GM23338 (cell line): Measurements from ENCODE around the gene ZNF460. TPM values are rescaled to one million over a fixed set of nuclear protein-coding genes. Genes with fewer than 3 reads are reported as not detected.

ENCODE experiments used
- polyA plus RNA-seq: library from polyadenylated mRNA; unstranded; fragments of >200 nt; fragmentation: Nextera tagmentation; extraction: Ambion mirVana; gene quantifications from 2 replicates; pipeline ENCODE4 v1.2.1, GENCODE V29; 2016
- total RNA-seq: library from RNA; depleted of rRNA; stranded (reverse); fragments of >200 nt; shearing (Covaris generic); gene quantifications from 2 replicates; pipeline ENCODE4 v1.2.3, GENCODE V29; 2014; rRNA removed

ZNF460 gene
- total and polyA plus RNA-seq, 2 experiments from 2014 or later: 3.4 to 81.7 TPM

Other genes starting within 250 kb of the ZNF460 start
- gene USP29, start 160.5 kb upstream of the ZNF460 start, total RNA-seq: not detected in 2 replicates
- gene USP29, start 160.5 kb upstream of the ZNF460 start, polyA plus RNA-seq: not detected in 2 replicates
- not detected in 2 replicates for gene ZIM3, start 135.3 kb upstream of the ZNF460 start, total RNA-seq
- gene ZIM3, start 135.3 kb upstream of the ZNF460 start, polyA plus RNA-seq: not detected in 2 replicates
- gene DUXA, start 113.0 kb upstream of the ZNF460 start, total RNA-seq: not detected in 2 replicates
- not detected in 2 replicates for gene DUXA, start 113.0 kb upstream of the ZNF460 start, polyA plus RNA-seq
- gene ZNF264, start 89.0 kb upstream of the ZNF460 start, total RNA-seq: 15.5 and 25.9 TPM in 2 replicates
- 3.4 and 4.0 TPM in 2 replicates for gene ZNF264, start 89.0 kb upstream of the ZNF460 start, polyA plus RNA-seq
- 2.4 and 6.7 TPM in 2 replicates for gene AURKC, start 49.5 kb upstream of the ZNF460 start, total RNA-seq
- 3.2 and 4.9 TPM in 2 replicates for gene AURKC, start 49.5 kb upstream of the ZNF460 start, polyA plus RNA-seq
- gene ZNF805, start 39.9 kb upstream of the ZNF460 start, total RNA-seq: 18.5 and 19.0 TPM in 2 replicates
- 1.3 and 1.7 TPM in 2 replicates for gene ZNF805, start 39.9 kb upstream of the ZNF460 start, polyA plus RNA-seq
- gene ZNF543, start 40.0 kb downstream of the ZNF460 start, total RNA-seq: 10.3 and 12.6 TPM in 2 replicates
- gene ZNF543, start 40.0 kb downstream of the ZNF460 start, polyA plus RNA-seq: 2.4 and 3.1 TPM in 2 replicates
- gene ZNF304, start 70.8 kb downstream of the ZNF460 start, total RNA-seq: 10.1 and 12.4 TPM in 2 replicates
- 2.7 and 3.5 TPM in 2 replicates for gene ZNF304, start 70.8 kb downstream of the ZNF460 start, polyA plus RNA-seq
- gene TRAPPC2B, start 83.1 kb downstream of the ZNF460 start, total RNA-seq: 17.1 and 24.1 TPM in 2 replicates
- gene TRAPPC2B, start 83.1 kb downstream of the ZNF460 start, polyA plus RNA-seq: 55.2 and 60.5 TPM in 2 replicates
- 4.9 and 5.1 TPM in 2 replicates for gene ZNF547, start 83.1 kb downstream of the ZNF460 start, total RNA-seq
- gene ZNF547, start 83.1 kb downstream of the ZNF460 start, polyA plus RNA-seq: 0.71 and 1.1 TPM in 2 replicates
- gene ZNF548, start 109.4 kb downstream of the ZNF460 start, total RNA-seq: 7.4 and 9.8 TPM in 2 replicates
- 1.9 and 2.4 TPM in 2 replicates for gene ZNF548, start 109.4 kb downstream of the ZNF460 start, polyA plus RNA-seq
- gene ZNF17, start 130.7 kb downstream of the ZNF460 start, total RNA-seq: 10.7 and 15.0 TPM in 2 replicates
- gene ZNF17, start 130.7 kb downstream of the ZNF460 start, polyA plus RNA-seq: 1.1 and 2.6 TPM in 2 replicates
- 19.5 and 26.4 TPM in 2 replicates for gene ZNF749, start 154.8 kb downstream of the ZNF460 start, total RNA-seq
- 30.1 and 30.9 TPM in 2 replicates for gene ZNF749, start 154.8 kb downstream of the ZNF460 start, polyA plus RNA-seq
- 1.5 and 2.7 TPM in 2 replicates for gene VN1R1, start 176.7 kb downstream of the ZNF460 start, total RNA-seq
- gene VN1R1, start 176.7 kb downstream of the ZNF460 start, polyA plus RNA-seq: 0.54 and 1.2 TPM in 2 replicates
- 27.7 and 28.0 TPM in 2 replicates for gene ZNF772, start 197.1 kb downstream of the ZNF460 start, total RNA-seq
- 2.5 and 3.5 TPM in 2 replicates for gene ZNF772, start 197.1 kb downstream of the ZNF460 start, polyA plus RNA-seq
- 11.0 and 22.4 TPM in 2 replicates for gene ZNF419, start 207.3 kb downstream of the ZNF460 start, total RNA-seq
- gene ZNF419, start 207.3 kb downstream of the ZNF460 start, polyA plus RNA-seq: 4.7 and 5.4 TPM in 2 replicates
- gene ZNF773, start 219.5 kb downstream of the ZNF460 start, total RNA-seq: 3.8 and 12.9 TPM in 2 replicates
- gene ZNF773, start 219.5 kb downstream of the ZNF460 start, polyA plus RNA-seq: 4.1 and 4.2 TPM in 2 replicates
- gene ZNF549, start 246.9 kb downstream of the ZNF460 start, total RNA-seq: 10.2 and 11.6 TPM in 2 replicates
- gene ZNF549, start 246.9 kb downstream of the ZNF460 start, polyA plus RNA-seq: 3.5 and 4.3 TPM in 2 replicates